DOHH2 (cell line): Measurements from ENCODE around the gene CREBBP.

Experiments used
- H3F3A ChIP-seq: fragments of 200-600 bp; sonication (generic), shearing (Covaris generic); 2 replicates; pipeline ENCODE4 v1.6.0; 2016; ENCODE audit warnings: antibody characterized with exemption, mild to moderate bottlenecking; ENCODE audit not compliant: control insufficient read depth, insufficient read depth
- H3K27ac ChIP-seq: fragments of 200-600 bp; sonication (generic); 2 replicates; pipeline ENCODE4 v1.5.1; 2014; ENCODE audit warnings: low read depth, mild to moderate bottlenecking, low read length, moderate library complexity
- H3K27me3 ChIP-seq: fragments of 200-600 bp; sonication (generic); 2 replicates; pipeline ENCODE4 v1.6.1; 2014; ENCODE audit warnings: mild to moderate bottlenecking, low read length, mixed read lengths; ENCODE audit not compliant: control insufficient read depth
- H3K36me3 ChIP-seq: fragments of 200-600 bp; sonication (generic); 2 replicates; pipeline ENCODE4 v1.6.1; 2014; ENCODE audit warnings: mild to moderate bottlenecking, low read length, moderate library complexity, mixed read lengths; ENCODE audit not compliant: control insufficient read depth
- H3K4me1 ChIP-seq: fragments of 200-600 bp; sonication (generic); 2 replicates; pipeline ENCODE4 v1.6.1; 2014; ENCODE audit warnings: mild to moderate bottlenecking, low read length, mixed read lengths; ENCODE audit not compliant: control insufficient read depth
- H3K4me2 ChIP-seq: fragments of 200-600 bp; sonication (generic); 2 replicates; pipeline ENCODE4 v1.6.0; 2014; ENCODE audit warnings: mild to moderate bottlenecking, low read length, moderate library complexity
- H3K4me3 ChIP-seq: fragments of 200-600 bp; sonication (generic); 2 replicates; pipeline ENCODE4 v1.5.1; 2014; ENCODE audit warnings: mild to moderate bottlenecking, low read length, mixed read lengths
- H3K79me2 ChIP-seq: fragments of 200-600 bp; sonication (generic); 2 replicates; pipeline ENCODE4 v1.6.1; 2014; ENCODE audit warnings: mild to moderate bottlenecking, low read length, mixed read lengths; ENCODE audit not compliant: control insufficient read depth
- H3K9me2 ChIP-seq: fragments of 200-600 bp; sonication (generic); replicated peaks from 2 replicates; pipeline ENCODE4 v1.6.1; 2014; ENCODE audit warnings: mild to moderate bottlenecking, low read length, mixed read lengths; ENCODE audit not compliant: control insufficient read depth
- H3K9me3 ChIP-seq: fragments of 200-600 bp; sonication (generic); 2 replicates; pipeline ENCODE4 v1.6.1; 2014; ENCODE audit warnings: antibody characterized with exemption, low read length, mixed read lengths; ENCODE audit not compliant: control insufficient read depth, insufficient read depth
- H4K20me1 ChIP-seq: fragments of 200-600 bp; sonication (generic); 2 replicates; pipeline ENCODE4 v1.6.0; 2014; ENCODE audit warnings: low read depth, mild to moderate bottlenecking, antibody characterized with exemption, low read length, moderate library complexity; ENCODE audit not compliant: control insufficient read depth, insufficient read depth
- EZH2phosphoT487 ChIP-seq: fragments of 200-600 bp; sonication (generic); IDR thresholded peaks from 2 replicates; pipeline ENCODE4 v1.6.1; 2017; ENCODE audit warnings: borderline replicate concordance, mild to moderate bottlenecking, antibody characterized with exemption, low read length, moderate library complexity, mixed read lengths
- TF ChIP-seq, protein P1 (sequence below): fragments of 200-600 bp; sonication (generic); IDR thresholded peaks from one replicate; pipeline ENCODE4 v1.5.1; 2014; ENCODE audit warnings: antibody characterized with exemption, mild to moderate bottlenecking, low read depth, low read length; ENCODE audit not compliant: poor library complexity, severe bottlenecking

The CREBBP gene

DNA sequence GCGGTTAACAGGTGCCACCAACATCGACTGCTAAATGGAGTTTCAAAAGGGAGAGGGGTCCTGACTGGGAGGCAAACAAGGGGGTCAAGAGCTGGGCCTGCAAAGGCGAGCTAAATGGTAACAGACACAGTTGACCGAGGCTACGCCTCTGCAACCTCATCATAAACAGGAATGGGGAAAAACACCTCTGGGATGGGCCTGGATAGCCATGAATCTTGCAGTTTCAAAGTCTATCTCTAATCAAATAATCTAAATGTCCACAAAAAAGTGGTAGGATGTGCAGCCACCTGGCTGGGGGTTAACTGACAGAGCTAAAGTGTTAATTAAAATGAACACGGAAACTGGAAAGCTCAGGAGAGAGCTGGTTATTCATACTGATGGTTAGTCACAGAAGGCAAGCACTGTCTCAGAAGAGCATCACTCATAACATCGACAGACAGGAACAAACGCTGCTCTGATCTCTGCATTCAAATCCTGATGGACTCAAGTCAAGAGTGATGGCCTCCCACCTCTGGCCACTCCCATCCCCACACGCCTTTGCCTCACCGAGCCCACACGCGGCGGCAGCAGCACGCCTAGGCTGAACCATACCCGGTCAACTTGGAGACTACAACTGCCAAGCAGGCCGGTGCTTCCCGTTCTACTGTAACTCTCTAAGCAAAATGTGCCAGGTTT is 56.3 kb downstream of the CREBBP start:
- Histone ChIP-seq H3K36me3 (no peaks in the 10 kb centered on the region), H3K4me2 (no peak overlapping the region), H3K9me2 (no peaks in the 10 kb centered on the region), H3K27me3 (no peaks in the 10 kb centered on the region), H3K4me1 (peaks cover 24% of the 10 kb centered on the region), H4K20me1 (peaks cover 7% of the 10 kb centered on the region; the same call in 1 of the 2 replicates), H3K4me3 (no peak overlapping the region), H3K27ac (no peak overlapping the region), H3K9me3 (no peaks in the 10 kb centered on the region), H3K79me2 (peaks cover 100% of the 10 kb centered on the region), H3F3A (no peaks in the 10 kb centered on the region)
- TF ChIP-seq EZH2phosphoT487, result no peak
- TF ChIP-seq, protein P1, sequence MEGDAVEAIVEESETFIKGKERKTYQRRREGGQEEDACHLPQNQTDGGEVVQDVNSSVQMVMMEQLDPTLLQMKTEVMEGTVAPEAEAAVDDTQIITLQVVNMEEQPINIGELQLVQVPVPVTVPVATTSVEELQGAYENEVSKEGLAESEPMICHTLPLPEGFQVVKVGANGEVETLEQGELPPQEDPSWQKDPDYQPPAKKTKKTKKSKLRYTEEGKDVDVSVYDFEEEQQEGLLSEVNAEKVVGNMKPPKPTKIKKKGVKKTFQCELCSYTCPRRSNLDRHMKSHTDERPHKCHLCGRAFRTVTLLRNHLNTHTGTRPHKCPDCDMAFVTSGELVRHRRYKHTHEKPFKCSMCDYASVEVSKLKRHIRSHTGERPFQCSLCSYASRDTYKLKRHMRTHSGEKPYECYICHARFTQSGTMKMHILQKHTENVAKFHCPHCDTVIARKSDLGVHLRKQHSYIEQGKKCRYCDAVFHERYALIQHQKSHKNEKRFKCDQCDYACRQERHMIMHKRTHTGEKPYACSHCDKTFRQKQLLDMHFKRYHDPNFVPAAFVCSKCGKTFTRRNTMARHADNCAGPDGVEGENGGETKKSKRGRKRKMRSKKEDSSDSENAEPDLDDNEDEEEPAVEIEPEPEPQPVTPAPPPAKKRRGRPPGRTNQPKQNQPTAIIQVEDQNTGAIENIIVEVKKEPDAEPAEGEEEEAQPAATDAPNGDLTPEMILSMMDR, result no peak

DNA sequence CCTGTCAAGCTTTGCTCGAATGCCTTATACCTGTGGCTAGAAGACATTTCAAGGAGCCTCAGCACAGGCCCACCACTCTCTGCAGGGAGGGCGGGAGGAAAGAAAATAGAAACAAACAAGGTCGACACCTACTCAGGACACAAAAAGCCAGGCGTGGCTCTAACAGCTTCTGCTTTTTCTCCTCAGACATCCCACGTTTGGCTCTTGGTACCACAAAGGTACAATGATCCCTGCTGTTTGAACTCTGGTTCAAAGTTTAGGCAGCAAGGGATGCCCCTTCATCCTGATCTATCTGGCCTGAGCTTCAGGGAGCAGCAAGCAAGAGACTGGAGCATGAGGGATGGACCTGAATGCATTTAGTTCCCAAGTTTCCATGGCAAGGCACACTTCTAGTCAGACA is 57.1 kb downstream of the CREBBP start:
- Histone ChIP-seq H3K4me2 (no peak overlapping the region), H3K9me2 (no peaks in the 10 kb centered on the region), H4K20me1 (peaks cover 13% of the 10 kb centered on the region; the same call in 1 of the 2 replicates), H3K4me3 (no peak overlapping the region), H3K4me1 (peaks cover 33% of the 10 kb centered on the region), H3K36me3 (no peaks in the 10 kb centered on the region), H3K27ac (no peak overlapping the region), H3K9me3 (no peaks in the 10 kb centered on the region), H3K79me2 (peaks cover 100% of the 10 kb centered on the region), H3F3A (no peaks in the 10 kb centered on the region), H3K27me3 (no peaks in the 10 kb centered on the region)
- TF ChIP-seq, protein P1, result no peak
- TF ChIP-seq EZH2phosphoT487, result no peak

DNA sequence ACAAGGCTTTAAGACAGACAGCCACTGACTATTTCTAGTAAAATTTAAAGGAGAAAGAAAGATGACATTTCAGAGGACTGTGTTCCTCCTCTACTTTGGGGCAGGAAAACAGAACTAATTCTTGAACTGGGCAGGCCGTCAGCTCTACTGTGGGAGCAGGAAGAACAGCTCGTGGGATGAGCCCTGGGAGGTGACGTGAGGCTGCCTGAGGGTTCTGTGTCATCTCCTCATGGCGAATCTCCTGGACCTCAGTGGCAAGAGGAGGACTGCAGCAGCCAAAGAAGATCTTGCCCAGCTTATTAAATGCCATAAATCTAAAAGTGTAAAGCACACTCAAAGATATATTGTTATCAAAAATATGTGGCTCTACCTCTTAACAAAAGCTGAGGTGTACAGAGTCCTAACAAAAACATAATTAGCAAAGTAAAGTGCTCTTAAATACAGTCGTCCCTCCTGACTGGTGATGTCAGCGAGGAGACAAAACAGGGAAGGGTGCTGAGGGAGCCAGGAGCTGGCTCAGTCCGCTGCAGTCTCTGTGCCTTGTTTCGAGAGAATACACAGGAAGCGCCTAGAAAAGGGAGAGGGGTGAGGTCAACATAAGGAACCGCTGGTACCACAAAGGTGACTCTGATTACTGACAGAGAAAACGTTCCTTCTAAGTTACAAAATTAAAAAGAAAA is 58.0 kb downstream of the CREBBP start:
- Histone ChIP-seq H3K9me2 (no peaks in the 10 kb centered on the region), H3K4me3 (no peak overlapping the region), H3F3A (no peaks in the 10 kb centered on the region), H3K9me3 (no peaks in the 10 kb centered on the region), H4K20me1 (peaks cover 13% of the 10 kb centered on the region; the same call in 1 of the 2 replicates), H3K4me1 (peaks cover 34% of the 10 kb centered on the region), H3K27ac (no peak overlapping the region), H3K4me2 (no peak overlapping the region), H3K79me2 (peaks cover 100% of the 10 kb centered on the region), H3K27me3 (no peaks in the 10 kb centered on the region), H3K36me3 (no peaks in the 10 kb centered on the region)
- TF ChIP-seq, protein P1, result no peak
- no peak for TF ChIP-seq EZH2phosphoT487
